HG03175 (cell line): Measurements from ENCODE around the gene SERPINA6.
"Not testable (repeated sequence)": the region's sequence is repeated elsewhere in the genome, so short reads cannot be mapped to it uniquely, and the experiment has no call there.

Experiments
- ATAC-seq: cut with Tn5 transposase; IDR thresholded peaks from one replicate; pipeline ENCODE4 v1.9.1; 2021; ENCODE audit warnings: mild to moderate bottlenecking, moderate library complexity; ENCODE audit not compliant: unreplicated experiment

Gene SERPINA6

GRCh38 chr14:94292872-94293577 is 30.1 kb downstream of the SERPINA6 start, which contains the start of gene SERPINA10:
Gene SERPINA10 (minus strand): TSS chr14:94293268. CDS start chr14:94290593, 2,675 bp downstream.
- ATAC-seq, result no peak

GRCh38 chr14:94292526-94292871 is 30.6 kb downstream of the SERPINA6 start:
- no peak for ATAC-seq

DNA sequence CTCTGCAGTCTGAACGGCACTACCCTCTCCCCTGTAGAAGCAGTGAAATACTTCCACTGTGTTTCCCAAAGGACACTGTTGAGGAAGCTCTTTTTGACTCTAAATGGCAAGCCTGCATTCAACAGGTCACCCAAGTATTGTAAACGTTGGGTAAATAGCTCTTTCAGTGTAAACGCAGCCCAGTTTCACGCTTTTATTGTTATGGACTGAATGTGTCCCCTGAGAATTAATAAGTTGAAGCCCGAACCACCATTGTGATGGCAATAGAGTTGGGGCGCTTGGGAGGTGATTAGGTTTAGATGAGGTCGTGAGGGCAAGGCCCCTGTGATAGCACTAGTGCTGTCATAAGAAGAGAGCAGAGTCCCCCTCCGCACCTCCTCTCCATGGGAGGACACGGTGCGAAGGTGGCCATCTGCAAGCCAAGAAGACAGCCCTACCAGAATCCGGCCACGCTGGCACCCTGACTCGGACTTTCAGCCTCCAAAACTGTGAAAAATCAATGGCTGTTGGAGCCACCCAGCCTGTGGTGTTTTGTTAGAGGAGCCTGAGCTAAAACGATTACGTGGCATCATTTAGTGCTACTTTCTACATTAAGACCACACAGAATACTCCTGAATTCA is 31.1 kb downstream of the SERPINA6 start:
- no peak for ATAC-seq

- ATAC-seq, result no peak
Observed at GRCh38 chr14:94291159-94291905, 31.8 kb downstream of the SERPINA6 start.

- ATAC-seq, result no peak
Observed at GRCh38 chr14:94290197-94290596, 32.9 kb downstream of the SERPINA6 start.

DNA sequence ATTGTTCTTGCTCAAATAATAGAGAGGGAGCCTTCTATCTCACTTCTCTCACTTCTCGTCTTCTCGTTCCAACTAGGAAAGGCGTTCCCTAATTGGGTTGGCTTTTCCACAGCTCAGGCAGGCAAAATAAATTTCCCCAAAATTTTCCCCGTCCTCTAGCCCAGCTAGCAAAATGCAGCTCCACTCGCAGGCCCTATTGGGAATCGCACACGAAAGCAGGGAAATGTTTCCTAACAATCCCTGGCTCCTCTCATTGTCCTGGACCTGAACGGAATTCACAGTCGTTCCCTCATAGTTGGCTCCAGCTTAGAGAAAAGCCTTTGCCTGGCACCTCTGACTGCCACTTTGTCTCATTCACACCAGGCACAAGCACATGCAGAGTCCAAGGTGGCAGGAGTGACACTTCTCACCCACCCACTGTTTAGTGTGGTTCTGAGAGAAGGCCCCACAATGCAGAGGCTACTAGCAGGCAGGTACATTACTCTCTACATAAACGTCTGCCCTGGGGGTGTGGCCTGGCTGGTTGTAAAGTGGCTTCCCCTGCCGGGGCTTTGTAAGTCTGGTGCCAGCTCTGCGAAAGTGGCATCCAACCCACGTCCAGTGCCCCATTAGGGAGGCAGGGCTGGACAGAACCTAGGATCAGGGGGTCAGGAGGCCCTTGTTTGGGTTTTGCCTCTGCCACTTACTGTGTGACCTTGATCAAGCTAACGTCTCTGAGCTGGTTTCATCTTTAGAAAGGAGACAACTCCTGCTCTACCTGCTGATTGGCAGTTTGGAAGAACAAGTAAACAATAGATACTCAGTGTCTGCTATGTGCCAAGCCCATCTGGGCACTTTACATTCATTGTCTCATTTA is 34.3 kb downstream of the SERPINA6 start:
- no peak for ATAC-seq

GRCh38 chr14:94285158-94285557 is 38.0 kb downstream of the SERPINA6 start:
- ATAC-seq, result no peak

DNA sequence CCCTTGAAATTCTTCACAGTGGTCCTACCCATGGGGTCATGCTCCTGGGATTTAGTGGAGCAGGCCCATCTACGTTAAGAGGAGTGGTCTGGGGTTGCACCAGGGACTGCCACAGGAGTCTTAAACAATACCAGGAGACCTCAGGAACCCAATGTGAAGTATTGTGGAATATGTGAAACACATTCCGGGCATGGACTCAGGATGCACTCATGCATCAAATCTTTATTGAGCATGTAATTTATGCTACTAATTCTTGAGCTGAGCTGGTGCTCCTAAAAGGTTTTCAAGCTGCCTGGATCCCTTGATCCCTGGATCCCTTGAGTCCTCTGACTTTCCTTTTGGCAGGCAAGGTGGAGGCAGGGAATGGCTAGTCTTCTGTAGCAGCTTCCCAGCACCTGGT is 38.9 kb downstream of the SERPINA6 start:
- no peak for ATAC-seq

DNA sequence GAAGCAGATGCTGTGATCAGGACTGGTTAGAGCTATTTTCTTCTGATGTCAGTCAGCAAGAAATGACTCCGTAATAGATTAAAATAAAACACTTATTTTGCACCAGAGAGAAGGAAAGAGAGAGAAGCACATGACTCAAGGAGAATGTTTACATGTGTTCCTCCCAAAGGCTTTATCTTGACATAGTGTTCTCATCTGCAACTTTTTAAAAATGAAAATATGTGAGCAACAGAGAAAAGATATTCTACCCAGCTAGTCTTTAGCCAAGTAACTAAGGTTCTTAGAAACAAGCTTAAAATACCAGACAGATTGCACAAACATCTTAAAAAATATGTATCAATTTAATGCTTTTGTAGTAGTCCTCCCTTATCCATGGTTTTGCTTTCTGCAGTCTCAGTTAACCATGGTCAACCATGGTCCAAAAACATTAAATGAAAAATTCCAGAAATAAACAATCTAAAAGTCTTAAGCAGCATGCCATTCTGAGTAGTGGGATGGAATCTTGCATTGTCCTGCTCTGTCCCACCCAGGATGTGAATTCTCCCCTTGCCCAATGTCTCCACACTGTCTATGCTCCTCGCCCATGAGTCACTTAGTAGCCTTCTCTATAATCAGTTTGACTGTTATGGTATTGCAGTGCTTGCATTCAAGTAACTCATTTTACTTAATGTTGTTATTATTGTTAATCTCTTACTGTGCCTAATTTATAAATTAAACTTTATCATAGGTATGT is 40.0 kb downstream of the SERPINA6 start:
- ATAC-seq, result no peak

GRCh38 chr14:94278731-94279130 is 44.4 kb downstream of the SERPINA6 start:
- ATAC-seq, result no peak

DNA sequence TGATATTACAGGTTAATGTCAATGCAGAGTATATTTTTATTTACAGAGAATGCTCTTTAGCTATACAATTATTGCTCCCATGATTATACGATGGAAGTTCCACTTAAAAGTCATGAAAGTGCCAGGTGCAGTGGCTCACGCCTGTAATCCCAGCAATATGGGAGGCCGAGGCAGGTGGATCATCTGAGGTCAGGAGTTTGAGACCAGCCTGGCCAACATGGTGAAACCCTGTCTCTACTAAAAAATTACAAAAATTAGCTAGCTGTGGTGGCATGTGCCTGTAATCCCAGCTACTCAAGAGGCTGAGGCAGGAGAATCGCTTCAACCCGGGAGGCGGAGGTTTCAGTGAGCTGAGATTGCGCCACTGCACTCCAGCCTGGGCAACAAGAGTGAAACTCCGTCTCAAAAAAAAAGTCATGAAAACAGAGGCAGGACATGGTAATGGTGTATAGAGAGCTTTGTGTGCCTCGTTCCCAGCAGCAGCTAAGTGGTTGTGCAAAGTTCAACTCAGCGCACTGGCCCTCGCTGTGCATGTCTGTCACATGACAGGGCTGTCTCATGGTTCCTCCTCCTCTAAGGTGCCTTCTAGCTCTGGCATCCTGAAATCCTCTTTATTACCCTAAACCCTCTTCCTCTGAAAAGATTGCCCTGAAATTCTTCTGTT is 46.1 kb downstream of the SERPINA6 start:
- ATAC-seq, result not testable (repeated sequence)

DNA sequence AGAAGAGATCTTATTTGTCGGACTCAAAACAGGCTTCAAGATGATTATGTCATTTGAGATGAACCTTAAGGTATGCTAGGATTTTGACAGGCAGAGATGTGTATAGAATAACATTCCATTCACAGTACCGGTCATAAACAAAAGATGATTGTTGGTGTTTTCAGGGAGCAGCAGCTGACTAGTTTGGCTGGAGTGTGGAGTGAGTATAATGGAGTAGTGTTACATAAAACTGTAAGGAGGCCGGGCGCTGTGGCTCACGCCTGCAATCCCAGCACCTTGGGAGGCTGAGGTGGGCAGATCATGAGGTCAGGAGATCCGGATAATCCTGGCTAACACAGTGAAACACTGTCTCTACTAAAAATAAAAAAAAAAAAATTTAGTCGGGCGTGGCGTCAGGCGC is 54.0 kb downstream of the SERPINA6 start:
- ATAC-seq, result no peak

DNA sequence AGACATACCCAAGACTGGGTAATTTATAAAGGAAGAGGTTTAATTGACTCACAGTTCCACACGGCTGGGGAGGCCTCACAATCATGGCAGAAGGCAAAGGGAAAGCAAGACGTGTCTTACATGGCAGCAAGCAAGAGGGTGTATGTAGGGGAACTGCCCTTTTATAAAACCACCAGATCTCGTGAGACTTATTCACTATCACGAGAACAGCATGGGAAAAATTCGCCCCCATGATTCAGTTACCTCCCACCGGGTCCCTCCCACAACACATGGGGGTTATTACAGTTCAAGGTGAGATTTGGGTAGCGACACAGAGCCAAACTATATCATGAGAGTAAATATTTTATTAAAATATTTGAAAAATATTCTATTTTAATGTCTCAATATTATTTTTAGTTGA is 54.6 kb downstream of the SERPINA6 start:
- not testable (repeated sequence) for ATAC-seq

DNA sequence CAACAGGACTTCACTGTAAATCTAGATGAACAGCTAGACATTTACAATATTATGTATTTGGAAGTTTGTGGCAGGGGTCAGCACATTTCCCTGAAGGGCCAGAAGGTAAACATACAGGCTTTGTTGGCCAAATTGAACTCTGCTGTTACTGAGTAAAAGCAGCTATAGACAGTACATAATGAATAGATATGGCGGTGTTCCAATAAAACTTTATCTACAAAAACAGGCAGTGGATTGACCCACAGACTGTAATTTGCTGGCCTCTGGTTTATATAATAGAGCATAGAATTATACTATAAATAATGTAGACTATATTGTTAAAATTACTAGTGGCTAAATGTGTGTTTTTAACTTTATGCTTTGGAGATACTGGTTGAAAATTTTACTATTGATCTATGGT is 55.8 kb downstream of the SERPINA6 start:
- no peak for ATAC-seq

DNA sequence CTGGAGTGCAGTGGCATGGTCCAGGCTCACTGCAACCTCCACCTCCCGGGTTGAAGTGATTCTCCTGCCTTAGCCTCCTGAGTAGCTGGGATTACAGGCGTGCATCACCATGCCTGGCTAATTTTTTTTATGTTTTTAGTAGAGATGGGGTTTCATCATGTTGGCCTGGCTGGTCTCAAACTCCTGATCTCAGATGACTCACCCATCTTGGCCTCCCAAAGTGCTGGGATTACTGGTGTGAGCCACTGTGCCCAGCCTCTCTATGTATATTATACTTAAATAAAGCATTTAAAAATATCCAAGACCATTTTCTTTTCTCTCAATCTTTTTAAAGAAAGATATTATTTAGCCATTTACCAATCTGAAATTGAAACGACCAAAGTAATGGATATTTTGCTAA is 58.9 kb downstream of the SERPINA6 start:
- ATAC-seq, result not testable (repeated sequence)
